ENCODE data around the gene RFX8. TPM values are rescaled to one million over a fixed set of nuclear protein-coding genes. Genes with fewer than 3 reads are reported as not detected.

The RFX8 gene
- total RNA-seq, 1 experiment from 2014 or later = 0.77 TPM

- Histone ChIP-seq H3K79me2 (ENCODE audit: low read length) (no peaks in the 10 kb centered on the region), H3K4me2 (ENCODE audit: low read length) (peak overlapping the region; percentile 56), H3F3A (ENCODE audit: low read length, unreplicated experiment) (no peaks in the 10 kb centered on the region), H2AFZ (ENCODE audit: low read length) (no peak overlapping the region), H3K9ac (ENCODE audit: low read length) (peak overlapping the region; percentile 73), H3K9me2 (replicated peaks; ENCODE audit: low read length) (no peaks in the 10 kb centered on the region), H3K36me3 (ENCODE audit: low read depth, low read length) (no peaks in the 10 kb centered on the region), H3K4me1 (ENCODE audit: insufficient read depth, low read length) (peaks cover 52% of the 10 kb centered on the region), H3K9me3 (ENCODE audit: low read length) (no peaks in the 10 kb centered on the region), H3K4me3 (ENCODE audit: low read length) (no peak overlapping the region), H3K27me3 (ENCODE audit: low read length) (no peaks in the 10 kb centered on the region), H3K27ac (ENCODE audit: low read length) (peak overlapping the region; percentile 94), H4K20me1 (ENCODE audit: low read length) (no peaks in the 10 kb centered on the region)
- TF ChIP-seq EZH2 (IDR thresholded peaks at IDR 0.05; ENCODE audit: low read length, unreplicated experiment) (no peak), CTCF (conservative IDR thresholded peaks at IDR 0.05; ENCODE audit: low read depth, low read length) (no peak), EZH2phosphoT487 (IDR thresholded peaks at IDR 0.05; ENCODE audit: borderline replicate concordance, low read length) (no peak)
- intact Hi-C loops (cut with micrococcal nuclease) = no loop called here
- POLR2A ChIA-PET (ENCODE audit: unreplicated experiment) = no interaction called here
- ATAC-seq (peak; percentile 11), DNase-seq (no peak)
- BruUV-seq (replicated peaks) = no TSS peak
- CTCF ChIA-PET = no interaction called here
These were observed 118.9 kb downstream of the RFX8 start for GRCh38 chr2:101356055-101356454.

- H3K9ac ChIP-seq (ENCODE audit: low read length) = peak overlapping the region; percentile 73
- H3K79me2 ChIP-seq (ENCODE audit: low read length) = no peaks in the 10 kb centered on the region
- H4K20me1 ChIP-seq (ENCODE audit: low read length) = no peaks in the 10 kb centered on the region
- ATAC-seq (peak; percentile 47), DNase-seq (peak; percentile 81)
- TF ChIP-seq EZH2phosphoT487 (IDR thresholded peaks at IDR 0.05; ENCODE audit: borderline replicate concordance, low read length) (no peak), EZH2 (IDR thresholded peaks at IDR 0.05; ENCODE audit: low read length, unreplicated experiment) (no peak), CTCF (conservative IDR thresholded peaks at IDR 0.05; ENCODE audit: low read depth, low read length) (no peak)
- peak overlapping the region; percentile 94 for H3K27ac ChIP-seq (ENCODE audit: low read length)
- H3K4me2 ChIP-seq (ENCODE audit: low read length) = peak overlapping the region; percentile 56
- BruUV-seq (replicated peaks) = no TSS peak
- no peaks in the 10 kb centered on the region for H3K27me3 ChIP-seq (ENCODE audit: low read length)
- no peaks in the 10 kb centered on the region for H3K36me3 ChIP-seq (ENCODE audit: low read depth, low read length)
- no peaks in the 10 kb centered on the region for H3K9me2 ChIP-seq (replicated peaks; ENCODE audit: low read length)
- no peaks in the 10 kb centered on the region for H3F3A ChIP-seq (ENCODE audit: low read length, unreplicated experiment)
- H3K4me1 ChIP-seq (ENCODE audit: insufficient read depth, low read length) = peaks cover 49% of the 10 kb centered on the region
- no peak overlapping the region for H3K4me3 ChIP-seq (ENCODE audit: low read length)
- POLR2A ChIA-PET (ENCODE audit: unreplicated experiment) = no interaction called here
- H2AFZ ChIP-seq (ENCODE audit: low read length) = no peak overlapping the region
- intact Hi-C loops (cut with micrococcal nuclease) = no loop called here
- H3K9me3 ChIP-seq (ENCODE audit: low read length) = no peaks in the 10 kb centered on the region
- CTCF ChIA-PET = no interaction called here
These were observed 119.4 kb downstream of the RFX8 start for GRCh38 chr2:101355401-101356054.

Measured in PC-3 (cell line).